ENCODE measurements around the gene CAVIN3.

GRCh38 chr11:6269994-6270393 lies 50.3 kb downstream of the CAVIN3 start:
- TF ChIP-seq, protein P1, sequence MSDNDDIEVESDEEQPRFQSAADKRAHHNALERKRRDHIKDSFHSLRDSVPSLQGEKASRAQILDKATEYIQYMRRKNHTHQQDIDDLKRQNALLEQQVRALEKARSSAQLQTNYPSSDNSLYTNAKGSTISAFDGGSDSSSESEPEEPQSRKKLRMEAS (IDR thresholded peaks at IDR 0.05; ENCODE audit: low read depth, low read length): no peak
- TF ChIP-seq, protein P2, sequence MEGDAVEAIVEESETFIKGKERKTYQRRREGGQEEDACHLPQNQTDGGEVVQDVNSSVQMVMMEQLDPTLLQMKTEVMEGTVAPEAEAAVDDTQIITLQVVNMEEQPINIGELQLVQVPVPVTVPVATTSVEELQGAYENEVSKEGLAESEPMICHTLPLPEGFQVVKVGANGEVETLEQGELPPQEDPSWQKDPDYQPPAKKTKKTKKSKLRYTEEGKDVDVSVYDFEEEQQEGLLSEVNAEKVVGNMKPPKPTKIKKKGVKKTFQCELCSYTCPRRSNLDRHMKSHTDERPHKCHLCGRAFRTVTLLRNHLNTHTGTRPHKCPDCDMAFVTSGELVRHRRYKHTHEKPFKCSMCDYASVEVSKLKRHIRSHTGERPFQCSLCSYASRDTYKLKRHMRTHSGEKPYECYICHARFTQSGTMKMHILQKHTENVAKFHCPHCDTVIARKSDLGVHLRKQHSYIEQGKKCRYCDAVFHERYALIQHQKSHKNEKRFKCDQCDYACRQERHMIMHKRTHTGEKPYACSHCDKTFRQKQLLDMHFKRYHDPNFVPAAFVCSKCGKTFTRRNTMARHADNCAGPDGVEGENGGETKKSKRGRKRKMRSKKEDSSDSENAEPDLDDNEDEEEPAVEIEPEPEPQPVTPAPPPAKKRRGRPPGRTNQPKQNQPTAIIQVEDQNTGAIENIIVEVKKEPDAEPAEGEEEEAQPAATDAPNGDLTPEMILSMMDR (IDR thresholded peaks at IDR 0.05; ENCODE audit: low read depth, low read length): peak; percentile 15
